ENCODE data around the gene SNRPA1. TPM values are rescaled to one million over a fixed set of nuclear protein-coding genes. Genes with fewer than 3 reads are reported as not detected.

The SNRPA1 gene
- total RNA-seq, 1 donor from 2014 or later = 79.5 TPM

DNA sequence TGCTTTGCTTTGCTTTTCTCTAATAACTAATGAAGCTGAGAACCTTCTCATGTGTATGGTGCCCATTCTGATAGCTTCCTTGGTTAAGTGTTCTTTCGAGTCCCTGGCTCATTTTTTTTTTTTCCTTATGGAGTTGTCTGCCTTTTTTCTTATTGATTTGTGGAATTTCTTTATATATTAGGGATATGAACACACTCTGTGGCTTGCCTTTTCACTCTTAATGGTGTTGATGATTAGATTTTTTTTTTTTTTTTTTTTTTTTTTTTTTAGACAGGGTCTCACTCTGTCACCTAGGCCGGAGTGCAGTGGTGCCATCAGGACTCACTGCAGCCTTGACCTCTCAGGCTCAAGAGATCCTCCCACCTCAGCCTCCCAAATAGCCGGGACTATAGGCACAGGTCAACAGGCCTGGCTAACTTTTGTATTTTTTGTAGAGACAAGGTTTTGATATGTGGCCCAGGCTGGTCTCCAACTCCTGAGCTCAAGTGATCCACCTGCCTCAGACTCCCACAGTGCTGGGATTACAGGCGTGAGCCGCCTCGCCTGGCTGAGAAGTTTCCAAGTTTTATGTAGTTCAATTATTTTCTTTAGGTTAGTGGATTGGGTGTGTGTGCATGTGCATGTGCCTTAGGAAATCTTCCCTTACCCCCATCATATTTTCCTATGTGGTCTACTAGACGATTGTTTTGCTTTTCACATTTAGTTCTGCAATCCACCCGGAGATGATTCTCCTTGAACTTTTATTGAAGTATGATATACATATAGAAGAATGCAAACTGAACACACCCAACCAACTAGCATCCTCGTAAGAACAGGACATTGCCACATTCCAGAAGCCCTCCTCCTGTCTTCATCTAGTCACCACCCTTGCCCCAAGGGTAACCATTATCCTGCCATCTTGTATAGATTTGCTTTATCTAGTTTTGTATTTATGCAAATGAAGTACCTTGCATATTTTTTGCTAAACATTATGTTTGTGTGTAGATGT, 1.7 kb upstream of the SNRPA1 start:
- H3K4me3 ChIP-seq (ENCODE audit: insufficient read depth, low read depth, low read length) = no peak overlapping the region
- peak overlapping the region; percentile 96 for H3K4me2 ChIP-seq (ENCODE audit: low read length)
- peaks cover 14% of the 10 kb centered on the region for H3K4me1 ChIP-seq (ENCODE audit: insufficient read depth, low read length)
- no peaks in the 10 kb centered on the region for H3K9me3 Mint-ChIP-seq (ENCODE audit: unreplicated experiment)
- TF ChIP-seq EZH2 (IDR thresholded peaks at IDR 0.05; ENCODE audit: insufficient read depth, low read length) = no peak
- TF ChIP-seq, protein P1, sequence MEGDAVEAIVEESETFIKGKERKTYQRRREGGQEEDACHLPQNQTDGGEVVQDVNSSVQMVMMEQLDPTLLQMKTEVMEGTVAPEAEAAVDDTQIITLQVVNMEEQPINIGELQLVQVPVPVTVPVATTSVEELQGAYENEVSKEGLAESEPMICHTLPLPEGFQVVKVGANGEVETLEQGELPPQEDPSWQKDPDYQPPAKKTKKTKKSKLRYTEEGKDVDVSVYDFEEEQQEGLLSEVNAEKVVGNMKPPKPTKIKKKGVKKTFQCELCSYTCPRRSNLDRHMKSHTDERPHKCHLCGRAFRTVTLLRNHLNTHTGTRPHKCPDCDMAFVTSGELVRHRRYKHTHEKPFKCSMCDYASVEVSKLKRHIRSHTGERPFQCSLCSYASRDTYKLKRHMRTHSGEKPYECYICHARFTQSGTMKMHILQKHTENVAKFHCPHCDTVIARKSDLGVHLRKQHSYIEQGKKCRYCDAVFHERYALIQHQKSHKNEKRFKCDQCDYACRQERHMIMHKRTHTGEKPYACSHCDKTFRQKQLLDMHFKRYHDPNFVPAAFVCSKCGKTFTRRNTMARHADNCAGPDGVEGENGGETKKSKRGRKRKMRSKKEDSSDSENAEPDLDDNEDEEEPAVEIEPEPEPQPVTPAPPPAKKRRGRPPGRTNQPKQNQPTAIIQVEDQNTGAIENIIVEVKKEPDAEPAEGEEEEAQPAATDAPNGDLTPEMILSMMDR (IDR thresholded peaks at IDR 0.05; ENCODE audit: insufficient read depth, low read depth, low read length) = no peak
- peak overlapping the region; percentile 96 for H2AFZ ChIP-seq (ENCODE audit: low read depth, low read length)
- no peak overlapping the region for H3K27ac Mint-ChIP-seq (ENCODE audit: unreplicated experiment)
- peaks cover 32% of the 10 kb centered on the region for H3K79me2 ChIP-seq (ENCODE audit: insufficient read depth, low read length)
- peaks cover 30% of the 10 kb centered on the region for H4K20me1 ChIP-seq (ENCODE audit: insufficient read depth, low read length)
- peak overlapping the region; percentile 97 for H3K9ac ChIP-seq (ENCODE audit: low read length)
- H3K4me3 Mint-ChIP-seq (ENCODE audit: unreplicated experiment) = peak overlapping the region; percentile 100
- peak overlapping the region; percentile 21 for H3K27ac ChIP-seq (ENCODE audit: low read depth, low read length)
- peaks cover 6% of the 10 kb centered on the region for H3K36me3 ChIP-seq (ENCODE audit: insufficient read depth, low read length)
- H3K36me3 Mint-ChIP-seq (ENCODE audit: low read depth, unreplicated experiment) = no peaks in the 10 kb centered on the region
- DNase-seq (ENCODE audit: low read depth) (no peak), FAIRE-seq (no peak)
- H3K27me3 ChIP-seq (ENCODE audit: insufficient read depth, low read length) = no peaks in the 10 kb centered on the region
- peaks cover 7% of the 10 kb centered on the region for H3K4me1 Mint-ChIP-seq (ENCODE audit: low read depth, unreplicated experiment)
- H3K9me3 ChIP-seq (ENCODE audit: insufficient read depth, low read depth, low read length) = no peaks in the 10 kb centered on the region
- no peaks in the 10 kb centered on the region for H3K27me3 Mint-ChIP-seq (ENCODE audit: low read depth, unreplicated experiment)

DNA sequence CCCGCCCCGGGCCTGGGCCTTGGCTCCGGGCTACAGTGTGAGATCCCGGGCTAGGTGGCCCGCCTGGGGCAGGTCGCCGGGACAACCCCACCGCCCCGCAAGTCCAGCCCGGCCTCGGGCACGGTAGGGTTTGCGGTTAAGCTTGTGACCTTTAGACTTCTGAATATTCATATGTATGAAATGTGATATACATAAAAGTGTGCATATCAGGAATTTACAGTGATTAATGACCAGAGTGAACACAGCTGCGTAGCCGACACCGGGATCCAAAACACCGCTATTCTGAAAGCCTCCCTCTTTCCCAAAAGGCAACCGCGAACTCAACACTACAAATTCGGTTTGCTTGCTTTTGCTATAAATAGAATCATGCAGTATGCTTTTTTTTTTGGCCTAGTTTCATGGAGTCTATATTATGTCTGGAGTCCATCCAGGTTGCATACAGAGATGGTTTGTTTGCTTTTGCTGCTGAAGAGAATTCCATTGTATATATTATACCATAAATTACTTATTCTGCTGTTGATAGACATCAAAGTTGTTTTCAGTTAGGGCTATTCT, 636 bp upstream of the SNRPA1 start:
- H3K4me2 ChIP-seq (ENCODE audit: low read length) = peak overlapping the region; percentile 96
- peaks cover 10% of the 10 kb centered on the region for H3K36me3 ChIP-seq (ENCODE audit: insufficient read depth, low read length)
- H3K4me3 ChIP-seq (ENCODE audit: insufficient read depth, low read depth, low read length) = peak overlapping the region; percentile 98
- TF ChIP-seq, protein P1 (IDR thresholded peaks at IDR 0.05; ENCODE audit: insufficient read depth, low read depth, low read length) = no peak
- FAIRE-seq (no peak), DNase-seq (ENCODE audit: low read depth) (peak; percentile 12)
- peaks cover 7% of the 10 kb centered on the region for H3K4me1 Mint-ChIP-seq (ENCODE audit: low read depth, unreplicated experiment)
- peaks cover 42% of the 10 kb centered on the region for H3K79me2 ChIP-seq (ENCODE audit: insufficient read depth, low read length)
- H3K27me3 ChIP-seq (ENCODE audit: insufficient read depth, low read length) = no peaks in the 10 kb centered on the region
- no peaks in the 10 kb centered on the region for H3K27me3 Mint-ChIP-seq (ENCODE audit: low read depth, unreplicated experiment)
- H3K36me3 Mint-ChIP-seq (ENCODE audit: low read depth, unreplicated experiment) = no peaks in the 10 kb centered on the region
- peak overlapping the region; percentile 96 for H2AFZ ChIP-seq (ENCODE audit: low read depth, low read length)
- H3K9me3 ChIP-seq (ENCODE audit: insufficient read depth, low read depth, low read length) = no peaks in the 10 kb centered on the region
- peaks cover 14% of the 10 kb centered on the region for H3K4me1 ChIP-seq (ENCODE audit: insufficient read depth, low read length)
- H3K9me3 Mint-ChIP-seq (ENCODE audit: unreplicated experiment) = no peaks in the 10 kb centered on the region
- H4K20me1 ChIP-seq (ENCODE audit: insufficient read depth, low read length) = peaks cover 34% of the 10 kb centered on the region
- H3K27ac Mint-ChIP-seq (ENCODE audit: unreplicated experiment) = peak overlapping the region; percentile 24
- peak overlapping the region; percentile 100 for H3K4me3 Mint-ChIP-seq (ENCODE audit: unreplicated experiment)
- peak overlapping the region; percentile 97 for H3K9ac ChIP-seq (ENCODE audit: low read length)
- H3K27ac ChIP-seq (ENCODE audit: low read depth, low read length) = peak overlapping the region; percentile 93

All from astrocyte (in vitro differentiated cells and primary cell).